HEK293 (cell line): Measurements from ENCODE around the gene MMP15.

ENCODE experiments used
- CTCF ChIA-PET: fragments of 350-600 bp; formaldehyde crosslinking; extraction: SDS; loops from one replicate; lab custom pipeline; 2021; ENCODE audit warnings: antibody characterized with exemption; lab: Yijun Ruan, JAX
- POLR2A ChIA-PET: fragments of 300-600 bp; formaldehyde crosslinking; extraction: SDS; loops from one replicate; lab custom pipeline; 2020; ENCODE audit warnings: antibody characterized with exemption, inconsistent platforms; lab: Yijun Ruan, JAX
- H3K27ac ChIP-seq: fragments of 200-500 bp; sonication (Bioruptor generic); 2 replicates; pipeline ENCODE4 v1.5.1; 2014; ENCODE audit warnings: low read depth, low read length, control low read depth, inconsistent platforms; ENCODE audit errors: extremely low read depth
- H3K36me3 ChIP-seq, 2 experiments: fragments of 200-500 bp in 1 of 2; sonication (Bioruptor generic) in 1 of 2; 1 replicate in 1 of 2; 2 replicates in 1 of 2; pipeline ENCODE4 v1.5.1; 2014 to 2017; ENCODE audit warnings: inconsistent platforms in 2 of 2, low read length in 2 of 2; ENCODE audit not compliant: control insufficient read depth in 2 of 2, insufficient read depth in 1 of 2
- H3K4me1 ChIP-seq: fragments of 200-500 bp; sonication (Bioruptor generic); 2 replicates; pipeline ENCODE4 v1.5.1; 2014; ENCODE audit warnings: mild to moderate bottlenecking, low read length, inconsistent platforms; ENCODE audit not compliant: control insufficient read depth, insufficient read depth
- H3K4me3 ChIP-seq: 2 replicates; pipeline ENCODE4 v1.5.1; 2011; ENCODE audit warnings: low read depth, mild to moderate bottlenecking, control low read depth, low read length, moderate library complexity
- H3K9me3 ChIP-seq: fragments of 200-500 bp; sonication (Bioruptor generic); 2 replicates; pipeline ENCODE4 v1.5.1; 2014; ENCODE audit warnings: low read depth, low read length, inconsistent platforms; ENCODE audit not compliant: control insufficient read depth, insufficient read depth
- ELK4 ChIP-seq: IDR thresholded peaks from 2 replicates; pipeline ENCODE4 v1.6.1; 2011; ENCODE audit warnings: mild to moderate bottlenecking, low read depth, low read length, borderline replicate concordance
- GFI1B ChIP-seq: fragments of 450-650 bp; formaldehyde crosslinking; IDR thresholded peaks from 2 replicates; pipeline ENCODE4 v1.5.1; 2016; ENCODE audit warnings: missing biosample characterization, missing genetic modification characterization
- KLF1 ChIP-seq: fragments of 450-650 bp; formaldehyde crosslinking; IDR thresholded peaks from 2 replicates; pipeline ENCODE4 v1.5.1; 2016; ENCODE audit warnings: missing biosample characterization, missing genetic modification characterization
- KLF16 ChIP-seq: fragments of 450-650 bp; formaldehyde crosslinking; IDR thresholded peaks from 2 replicates; pipeline ENCODE4 v1.5.1; 2017; ENCODE audit warnings: missing biosample characterization, missing genetic modification characterization
- KLF8 ChIP-seq: fragments of 450-650 bp; formaldehyde crosslinking; IDR thresholded peaks from 2 replicates; pipeline ENCODE4 v1.5.1; 2016; ENCODE audit warnings: missing biosample characterization, missing genetic modification characterization
- KLF9 ChIP-seq: fragments of 450-650 bp; formaldehyde crosslinking; IDR thresholded peaks from 2 replicates; pipeline ENCODE4 v1.5.1; 2016; ENCODE audit warnings: missing biosample characterization, missing genetic modification characterization, low read depth
- MZF1 ChIP-seq: fragments of 450-650 bp; formaldehyde crosslinking; IDR thresholded peaks from 2 replicates; pipeline ENCODE4 v1.5.1; 2017; ENCODE audit warnings: missing biosample characterization, missing genetic modification characterization, borderline replicate concordance
- OVOL3 ChIP-seq: fragments of 450-650 bp; formaldehyde crosslinking; IDR thresholded peaks from 2 replicates; pipeline ENCODE4 v1.5.1; 2016; ENCODE audit warnings: missing biosample characterization, missing genetic modification characterization
- TCF7L2 ChIP-seq: IDR thresholded peaks from 2 replicates; pipeline ENCODE4 v1.6.1; 2011; ENCODE audit warnings: low read depth, mild to moderate bottlenecking, inconsistent platforms, low read length, moderate library complexity, borderline replicate concordance
- ZFHX2 ChIP-seq: fragments of 450-650 bp; formaldehyde crosslinking; conservative IDR thresholded peaks from 2 replicates; pipeline ENCODE4 v1.5.1; 2016; ENCODE audit warnings: missing biosample characterization, missing genetic modification characterization
- ZNF140 ChIP-seq: fragments of 450-650 bp; formaldehyde crosslinking; IDR thresholded peaks from 2 replicates; pipeline ENCODE4 v1.5.1; 2016; ENCODE audit warnings: missing biosample characterization, missing genetic modification characterization
- ZNF174 ChIP-seq: fragments of 450-650 bp; formaldehyde crosslinking; IDR thresholded peaks from 2 replicates; pipeline ENCODE4 v1.5.0; 2017; ENCODE audit warnings: missing biosample characterization, mild to moderate bottlenecking, missing genetic modification characterization
- ZNF19 ChIP-seq: fragments of 450-650 bp; formaldehyde crosslinking; IDR thresholded peaks from 2 replicates; pipeline ENCODE4; 2016; ENCODE audit warnings: missing biosample characterization, missing genetic modification characterization, low read depth
- ZNF2 ChIP-seq: fragments of 450-650 bp; formaldehyde crosslinking; IDR thresholded peaks from 2 replicates; pipeline ENCODE4 v1.5.1; 2016; ENCODE audit warnings: missing biosample characterization, missing genetic modification characterization
- ZNF341 ChIP-seq: fragments of 450-650 bp; formaldehyde crosslinking; IDR thresholded peaks from 2 replicates; pipeline ENCODE4; 2016; ENCODE audit warnings: low read depth, missing biosample characterization, missing genetic modification characterization
- ZNF350 ChIP-seq: fragments of 450-650 bp; formaldehyde crosslinking; IDR thresholded peaks from 2 replicates; pipeline ENCODE4 v1.5.0; 2017; ENCODE audit warnings: missing biosample characterization, mild to moderate bottlenecking, missing genetic modification characterization
- ZNF394 ChIP-seq: fragments of 450-650 bp; formaldehyde crosslinking; IDR thresholded peaks from 2 replicates; pipeline ENCODE4 v1.5.1; 2016; ENCODE audit warnings: missing biosample characterization, missing genetic modification characterization, mild to moderate bottlenecking, moderate library complexity, borderline replicate concordance
- ZNF48 ChIP-seq: fragments of 450-650 bp; formaldehyde crosslinking; IDR thresholded peaks from 2 replicates; pipeline ENCODE4 v1.5.1; 2016; ENCODE audit warnings: missing biosample characterization, missing genetic modification characterization
- ZNF530 ChIP-seq: fragments of 450-650 bp; formaldehyde crosslinking; IDR thresholded peaks from 2 replicates; pipeline ENCODE4 v1.5.1; 2016; ENCODE audit warnings: low read depth, missing biosample characterization, missing genetic modification characterization
- ZNF558 ChIP-seq: fragments of 450-650 bp; formaldehyde crosslinking; IDR thresholded peaks from 2 replicates; pipeline ENCODE4 v1.5.1; 2016; ENCODE audit warnings: missing biosample characterization, missing genetic modification characterization
- ZNF664 ChIP-seq: fragments of 450-650 bp; formaldehyde crosslinking; IDR thresholded peaks from 2 replicates; pipeline ENCODE4 v1.5.1; 2016; ENCODE audit warnings: missing biosample characterization, missing genetic modification characterization
- ZNF792 ChIP-seq: fragments of 450-650 bp; formaldehyde crosslinking; IDR thresholded peaks from 2 replicates; pipeline ENCODE4 v1.5.1; 2016; ENCODE audit warnings: missing biosample characterization, missing genetic modification characterization
- ZXDB ChIP-seq: fragments of 450-650 bp; formaldehyde crosslinking; IDR thresholded peaks from 2 replicates; pipeline ENCODE4 v1.5.1; 2016; ENCODE audit warnings: missing biosample characterization, missing genetic modification characterization
- TF ChIP-seq, protein P1 (sequence below): fragments of 450-650 bp; formaldehyde crosslinking; IDR thresholded peaks from 2 replicates; pipeline ENCODE4 v1.5.1; 2016; ENCODE audit warnings: missing biosample characterization, missing genetic modification characterization
- TF ChIP-seq, protein P2 (sequence below): fragments of 450-650 bp; IDR thresholded peaks from 2 replicates; pipeline ENCODE4 v1.5.1; 2018; ENCODE audit warnings: missing biosample characterization, mild to moderate bottlenecking, missing genetic modification characterization

Gene MMP15

GRCh38 chr16:57994778-57995177 is 30.8 kb upstream of the MMP15 start:
- no peaks in the 10 kb centered on the region for H3K9me3 ChIP-seq
- ChIA-PET POLR2A (no interaction called here), CTCF (interaction anchor here (1.1 kb wide), 1 partner anchor 237 kb away, joined by 3 read pairs; no protein-coding TSS in a partner anchor)
- H3K27ac ChIP-seq: no peak overlapping the region
- H3K36me3 ChIP-seq: peaks cover 0 to 40% of the 10 kb centered on the region in 2 experiments; a peak in 1 of 3 replicates
- TF ChIP-seq OVOL3 (tag by site-specific recombination) (no peak), ZNF558 (tag by site-specific recombination) (no peak), ZNF140 (no peak), TCF7L2 (no peak), ZNF48 (tag by site-specific recombination) (no peak), KLF1 (tag by site-specific recombination) (peak; percentile 29; the same call in 1 of the 2 replicates), KLF9 (tag by site-specific recombination) (peak; percentile 94), KLF8 (tag by site-specific recombination) (no peak)
- TF ChIP-seq, protein P1, sequence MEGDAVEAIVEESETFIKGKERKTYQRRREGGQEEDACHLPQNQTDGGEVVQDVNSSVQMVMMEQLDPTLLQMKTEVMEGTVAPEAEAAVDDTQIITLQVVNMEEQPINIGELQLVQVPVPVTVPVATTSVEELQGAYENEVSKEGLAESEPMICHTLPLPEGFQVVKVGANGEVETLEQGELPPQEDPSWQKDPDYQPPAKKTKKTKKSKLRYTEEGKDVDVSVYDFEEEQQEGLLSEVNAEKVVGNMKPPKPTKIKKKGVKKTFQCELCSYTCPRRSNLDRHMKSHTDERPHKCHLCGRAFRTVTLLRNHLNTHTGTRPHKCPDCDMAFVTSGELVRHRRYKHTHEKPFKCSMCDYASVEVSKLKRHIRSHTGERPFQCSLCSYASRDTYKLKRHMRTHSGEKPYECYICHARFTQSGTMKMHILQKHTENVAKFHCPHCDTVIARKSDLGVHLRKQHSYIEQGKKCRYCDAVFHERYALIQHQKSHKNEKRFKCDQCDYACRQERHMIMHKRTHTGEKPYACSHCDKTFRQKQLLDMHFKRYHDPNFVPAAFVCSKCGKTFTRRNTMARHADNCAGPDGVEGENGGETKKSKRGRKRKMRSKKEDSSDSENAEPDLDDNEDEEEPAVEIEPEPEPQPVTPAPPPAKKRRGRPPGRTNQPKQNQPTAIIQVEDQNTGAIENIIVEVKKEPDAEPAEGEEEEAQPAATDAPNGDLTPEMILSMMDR (tag by site-specific recombination): peak; percentile 20; the same call in 1 of the 2 replicates
- no peaks in the 10 kb centered on the region for H3K4me1 ChIP-seq
- H3K4me3 ChIP-seq: no peak overlapping the region

- Histone ChIP-seq H3K4me3 (no peak overlapping the region), H3K36me3 (peaks cover 0 to 40% of the 10 kb centered on the region in 2 experiments; a peak in 1 of 3 replicates), H3K4me1 (no peaks in the 10 kb centered on the region), H3K9me3 (no peaks in the 10 kb centered on the region), H3K27ac (no peak overlapping the region)
- POLR2A ChIA-PET: interaction anchor here (0.7 kb wide), 1 partner anchor 187 kb away, joined by 3 read pairs; no protein-coding TSS in a partner anchor
- CTCF ChIA-PET: interaction anchor here (0.7 to 1.2 kb wide), 3 partner anchors 96 to 238 kb away, joined by 3 to 4 read pairs (median 3); no protein-coding TSS in a partner anchor
- no peak for TF ChIP-seq ZNF530 (tag by site-specific recombination)
- no peak for TF ChIP-seq MZF1 (tag by site-specific recombination)
These were observed 29.7 kb upstream of the MMP15 start for GRCh38 chr16:57995721-57996405.

DNA sequence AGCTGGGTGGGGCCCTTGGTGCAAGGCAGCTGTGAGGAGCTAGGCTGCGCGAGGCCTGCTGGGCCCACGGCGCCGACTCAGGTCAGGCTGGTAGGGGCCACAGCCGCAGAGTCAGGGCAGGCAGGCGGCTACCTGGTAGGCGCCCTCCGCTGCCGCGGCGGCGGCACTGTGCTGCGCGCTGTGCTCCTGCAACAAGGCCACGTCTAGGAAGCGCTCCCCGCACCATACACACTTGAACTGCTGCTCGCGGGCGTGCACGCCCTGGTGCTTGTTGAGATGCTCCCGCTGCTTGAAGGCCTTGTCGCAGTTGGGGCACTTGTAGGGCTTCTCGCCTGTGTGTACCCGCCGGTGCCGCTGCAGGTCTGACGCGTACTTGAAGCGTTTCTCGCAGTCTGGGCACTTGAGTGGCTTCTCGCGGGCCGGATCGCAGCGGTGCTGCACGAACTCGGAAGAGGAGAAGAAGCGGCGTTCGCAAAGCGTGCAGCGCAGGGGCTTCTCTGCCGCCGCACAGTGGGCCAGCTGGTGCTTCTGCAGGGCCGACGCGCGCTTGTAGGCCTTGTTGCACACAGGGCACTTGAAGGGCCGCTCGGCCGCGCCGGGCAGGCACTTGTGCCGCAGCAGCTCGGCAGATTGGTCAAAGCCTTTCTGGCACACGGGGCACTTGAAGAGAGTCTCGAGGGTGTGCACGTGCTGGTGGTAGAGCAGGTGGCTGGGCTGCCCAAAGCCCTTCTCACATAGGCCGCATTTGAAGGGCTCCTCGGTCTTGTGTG is 29.0 kb upstream of the MMP15 start:
- H3K4me3 ChIP-seq: no peak overlapping the region
- no peaks in the 10 kb centered on the region for H3K9me3 ChIP-seq
- no peak overlapping the region for H3K27ac ChIP-seq
- CTCF ChIA-PET: interaction anchor here (1.2 kb wide), 1 partner anchor 96 kb away, joined by 3 read pairs; no protein-coding TSS in a partner anchor
- peaks cover 0 to 40% of the 10 kb centered on the region in 2 experiments; a peak in 1 of 3 replicates for H3K36me3 ChIP-seq
- H3K4me1 ChIP-seq: no peaks in the 10 kb centered on the region
- POLR2A ChIA-PET: interaction anchor here (0.7 kb wide), 1 partner anchor 188 kb away, joined by 3 read pairs; no protein-coding TSS in a partner anchor
- TF ChIP-seq ZNF792: no peak
- TF ChIP-seq ZNF2: no peak
- no peak for TF ChIP-seq ZNF664 (tag by site-specific recombination)
- TF ChIP-seq ZNF341: no peak
- TF ChIP-seq ELK4: no peak
- TF ChIP-seq KLF16 (tag by site-specific recombination): no peak
- TF ChIP-seq GFI1B (tag by site-specific recombination): no peak
- TF ChIP-seq ZFHX2 (tag by site-specific recombination): no peak
- TF ChIP-seq ZNF350 (tag by site-specific recombination): no peak
- TF ChIP-seq ZNF530 (tag by site-specific recombination): no peak
- no peak for TF ChIP-seq ZNF174 (tag by site-specific recombination)
- no peak for TF ChIP-seq ZNF394 (tag by site-specific recombination)
- TF ChIP-seq, protein P2, sequence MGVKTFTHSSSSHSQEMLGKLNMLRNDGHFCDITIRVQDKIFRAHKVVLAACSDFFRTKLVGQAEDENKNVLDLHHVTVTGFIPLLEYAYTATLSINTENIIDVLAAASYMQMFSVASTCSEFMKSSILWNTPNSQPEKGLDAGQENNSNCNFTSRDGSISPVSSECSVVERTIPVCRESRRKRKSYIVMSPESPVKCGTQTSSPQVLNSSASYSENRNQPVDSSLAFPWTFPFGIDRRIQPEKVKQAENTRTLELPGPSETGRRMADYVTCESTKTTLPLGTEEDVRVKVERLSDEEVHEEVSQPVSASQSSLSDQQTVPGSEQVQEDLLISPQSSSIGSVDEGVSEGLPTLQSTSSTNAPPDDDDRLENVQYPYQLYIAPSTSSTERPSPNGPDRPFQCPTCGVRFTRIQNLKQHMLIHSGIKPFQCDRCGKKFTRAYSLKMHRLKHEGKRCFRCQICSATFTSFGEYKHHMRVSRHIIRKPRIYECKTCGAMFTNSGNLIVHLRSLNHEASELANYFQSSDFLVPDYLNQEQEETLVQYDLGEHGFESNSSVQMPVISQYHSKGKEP (tag by site-specific recombination): no peak
- no peak for TF ChIP-seq ZXDB
- no peak for TF ChIP-seq ZNF19 (tag by site-specific recombination)
